HepG2 (cell line): ENCODE results near the gene GSTM4. TPM values are rescaled to one million over a fixed set of nuclear protein-coding genes. Genes with fewer than 3 reads are reported as not detected.

ENCODE experiments used
- ARID5B ChIP-seq: IDR thresholded peaks from 2 replicates; pipeline ENCODE4 v1.4.0; 2020; ENCODE audit warnings: mild to moderate bottlenecking, missing genetic modification reagents
- CREB1 ChIP-seq, 2 experiments: fragments of 450-650 bp in 1 of 2; IDR thresholded peaks; 2 replicates each; pipeline ENCODE4 v1.6.1; 2016 to 2017; ENCODE audit warnings: control low read depth in 1 of 2, mild to moderate bottlenecking in 1 of 2, missing compliant biosample characterization in 1 of 2, missing genetic modification characterization in 1 of 2
- ERF ChIP-seq: IDR thresholded peaks from 2 replicates; pipeline ENCODE4 v1.6.1; 2018; ENCODE audit warnings: missing biosample characterization, missing genetic modification reagents
- GABPB1 ChIP-seq: IDR thresholded peaks from 2 replicates; pipeline ENCODE4 v1.6.1; 2016; ENCODE audit warnings: mild to moderate bottlenecking, missing genetic modification reagents, moderate library complexity, missing compliant biosample characterization
- HDAC1 ChIP-seq: sonication (generic); formaldehyde crosslinking; IDR thresholded peaks from 2 replicates; pipeline ENCODE4 v1.5.1; 2020; ENCODE audit warnings: mild to moderate bottlenecking, missing genetic modification reagents
- HMGXB3 ChIP-seq: sonication (generic); formaldehyde crosslinking; IDR thresholded peaks from 2 replicates; pipeline ENCODE4 v1.4.0; 2020; ENCODE audit warnings: missing genetic modification reagents, borderline replicate concordance
- KAT8 ChIP-seq: IDR thresholded peaks from 2 replicates; pipeline ENCODE4 v1.6.1; 2016; ENCODE audit warnings: missing genetic modification reagents, missing compliant biosample characterization
- PATZ1 ChIP-seq: sonication (generic); formaldehyde crosslinking; IDR thresholded peaks from 2 replicates; pipeline ENCODE4 v1.4.0; 2020; ENCODE audit warnings: missing genetic modification reagents
- SPEN ChIP-seq: sonication (generic); formaldehyde crosslinking; IDR thresholded peaks from 2 replicates; pipeline ENCODE4 v1.5.1; 2020; ENCODE audit warnings: low read depth, mild to moderate bottlenecking, missing genetic modification reagents
- STAG1 ChIP-seq: sonication (generic); formaldehyde crosslinking; IDR thresholded peaks from 2 replicates; pipeline ENCODE4 v1.4.0; 2020; ENCODE audit warnings: missing genetic modification reagents
- YEATS2 ChIP-seq: sonication (generic); formaldehyde crosslinking; IDR thresholded peaks from 2 replicates; pipeline ENCODE4 v1.4.0; 2020; ENCODE audit warnings: missing genetic modification reagents, borderline replicate concordance
- ZFP82 ChIP-seq: sonication (generic); formaldehyde crosslinking; IDR thresholded peaks from 2 replicates; pipeline ENCODE4 v1.5.1; 2020; ENCODE audit warnings: mild to moderate bottlenecking, missing genetic modification reagents, borderline replicate concordance
- ZMYM2 ChIP-seq: sonication (generic); formaldehyde crosslinking; IDR thresholded peaks from 2 replicates; pipeline ENCODE4 v1.8.0; 2022; ENCODE audit warnings: mild to moderate bottlenecking, missing genetic modification reagents
- ZNF281 ChIP-seq: sonication (generic); formaldehyde crosslinking; IDR thresholded peaks from 2 replicates; pipeline ENCODE4 v1.4.0; 2020; ENCODE audit warnings: missing genetic modification reagents, borderline replicate concordance
- ZNF816 ChIP-seq: sonication (generic); formaldehyde crosslinking; IDR thresholded peaks from 2 replicates; pipeline ENCODE4 v1.8.0; 2022; ENCODE audit warnings: missing genetic modification reagents, mild to moderate bottlenecking, borderline replicate concordance
- ZNF850 ChIP-seq: sonication (generic); formaldehyde crosslinking; conservative IDR thresholded peaks from 2 replicates; pipeline ENCODE4 v1.9.0; 2021; ENCODE audit warnings: mild to moderate bottlenecking, missing genetic modification reagents
- polyA plus RNA-seq, 8 experiments: library from polyadenylated mRNA; depleted of rRNA in 3 of 8; stranded (reverse) in 7 of 8; unstranded in 1 of 8; fragments of >200 nt; fragmentation: Illumina TruSeq in 4 of 8; extraction: Trizol in 4 of 8; gene quantifications; 2 replicates each; pipeline versions ENCODE4 v1.2.1 to v1.2.3, GENCODE V29; 2011 to 2016; ENCODE audit warnings: low read depth in 4 of 8, missing spikeins in 1 of 8, mixed read lengths in 1 of 8; ENCODE audit not compliant: insufficient read depth in 1 of 8
- total RNA-seq, 5 experiments: library from RNA; depleted of rRNA; stranded (reverse); fragments of >200 nt; fragmentation: Illumina TruSeq; extraction: Trizol; gene quantifications; 2 replicates each; pipeline ENCODE4 v1.2.3, GENCODE V29; 2016; ENCODE audit warnings: low read depth in 1 of 5

The GSTM4 gene
- total and polyA plus RNA-seq, 2 of the 13 experiments (the other 11 are each of a cell fraction or from before 2014, with no cell fraction given), result 25.3 to 40.8 TPM

GRCh38 chr1:109620841-109621286 is 35.0 kb upstream of the GSTM4 start (continued):
- TF ChIP-seq PATZ1 (CRISPR knock-in tag), result peak; percentile 44; the same call in 1 of the 2 replicates
- TF ChIP-seq YEATS2 (CRISPR knock-in tag), result 0 out of 2 replicates have a peak, but pooled peaks have one; percentile 26
- peak; percentile 64; the same call in 1 of the 2 replicates for TF ChIP-seq ZNF281 (CRISPR knock-in tag)
- peak; percentile 74; the same call in 1 of the 2 replicates for TF ChIP-seq SPEN (CRISPR knock-in tag)
- TF ChIP-seq ZMYM2 (CRISPR knock-in tag), result no peak
- TF ChIP-seq ARID5B, result peak; percentile 35; the same call in 1 of the 2 replicates
- TF ChIP-seq HDAC1 (CRISPR knock-in tag), result peak; percentile 82
- TF ChIP-seq ZNF850 (CRISPR knock-in tag), result 0 out of 2 replicates have a peak, but pooled peaks have one; percentile 27
- TF ChIP-seq ZNF816, result 0 out of 2 replicates have a peak, but pooled peaks have one; percentile 78
- 0 out of 2 replicates have a peak, but pooled peaks have one; percentile 20 for TF ChIP-seq ERF
- TF ChIP-seq GABPB1 (CRISPR knock-in tag), result peak; percentile 85
- 0 out of 2 replicates have a peak, but pooled peaks have one; percentile 16 for TF ChIP-seq CREB1 (IDR thresholded peaks at IDR 0.05)
- TF ChIP-seq CREB1 (CRISPR knock-in tag; IDR thresholded peaks at IDR 0.05), result no peak
- TF ChIP-seq STAG1 (CRISPR knock-in tag), result no peak
- TF ChIP-seq KAT8 (CRISPR knock-in tag), result 0 out of 2 replicates have a peak, but pooled peaks have one; percentile 28
- TF ChIP-seq ZFP82, result peak; percentile 57; the same call in 1 of the 2 replicates
- TF ChIP-seq HMGXB3 (CRISPR knock-in tag), result no peak
